Panc1 (cell line): ENCODE measurements around the gene HES5. TPM values are rescaled to one million over a fixed set of nuclear protein-coding genes. Genes with fewer than 3 reads are reported as not detected.

Experiments
- ATAC-seq: fragments of 200-7000 bp; cut with Tn5 transposase; 2 replicates; pipeline ENCODE4 v1.9.1; 2020; ENCODE audit warnings: mild to moderate bottlenecking, moderate library complexity
- BruUV-seq: library from RNA; stranded (reverse); fragments of 400-500 nt; replicated peaks from 2 replicates; lab custom pipeline; 2021; lab: Mats Ljungman, UMichigan
- CTCF ChIA-PET: fragments of 300-600 bp; sonication (Branson Sonifier 250); formaldehyde crosslinking; loops from one replicate; lab custom pipeline; 2022; ENCODE audit warnings: antibody characterized with exemption; lab: Charles Lee
- POLR2A ChIA-PET: fragments of 300-600 bp; sonication (Branson Sonifier 250); formaldehyde crosslinking; loops from one replicate; lab custom pipeline; 2022; ENCODE audit warnings: antibody characterized with exemption; lab: Charles Lee
- DNase-seq: peaks from one replicate; pipeline ENCODE4 v3.0.0-alpha.2; 2010; ENCODE audit warnings: low read depth, low spot score
- H3K27ac ChIP-seq: 2 replicates; pipeline ENCODE4 v1.5.1; 2011; ENCODE audit warnings: mild to moderate bottlenecking, low read length, inconsistent platforms
- H3K27me3 ChIP-seq: fragments of 200-500 bp; sonication (Bioruptor generic); 2 replicates; pipeline ENCODE4 v1.6.0; 2014; ENCODE audit warnings: low read length, inconsistent platforms; ENCODE audit not compliant: control insufficient read depth, insufficient read depth
- H3K36me3 ChIP-seq: fragments of 200-500 bp; sonication (Bioruptor generic); 2 replicates; pipeline ENCODE4 v1.5.1; 2014; ENCODE audit warnings: inconsistent platforms, mild to moderate bottlenecking, low read length, moderate library complexity; ENCODE audit not compliant: control insufficient read depth, insufficient read depth
- H3K4me1 ChIP-seq: 2 replicates; pipeline ENCODE4 v1.5.1; 2011; ENCODE audit warnings: inconsistent platforms, mild to moderate bottlenecking, low read length, moderate library complexity; ENCODE audit not compliant: control insufficient read depth, insufficient read depth
- H3K4me3 ChIP-seq, 2 experiments: 2 replicates each; pipeline ENCODE4 v1.5.1; 2011 to 2012; ENCODE audit warnings: low read depth in 2 of 2, low read length in 2 of 2, mild to moderate bottlenecking in 2 of 2, inconsistent platforms in 1 of 2, moderate library complexity in 1 of 2
- H3K9me3 ChIP-seq: fragments of 200-500 bp; sonication (Bioruptor generic); 2 replicates; pipeline ENCODE4 v1.5.1; 2014; ENCODE audit warnings: low read depth, mild to moderate bottlenecking, inconsistent platforms, low read length, moderate library complexity; ENCODE audit not compliant: control insufficient read depth, insufficient read depth
- POLR2AphosphoS5 ChIP-seq: IDR thresholded peaks from 2 replicates; pipeline ENCODE4 v1.6.1; 2012; ENCODE audit warnings: mild to moderate bottlenecking, low read depth, low read length, moderate library complexity
- REST ChIP-seq, 2 experiments: IDR thresholded peaks; 2 replicates each; pipeline ENCODE4 v1.6.1; 2011 to 2012; ENCODE audit warnings: low read depth in 2 of 2, control low read depth in 1 of 2, low read length in 1 of 2, mild to moderate bottlenecking in 1 of 2, moderate library complexity in 1 of 2; ENCODE audit not compliant: insufficient read depth in 1 of 2
- SIN3A ChIP-seq: IDR thresholded peaks from 2 replicates; pipeline ENCODE4 v1.6.1; 2012; ENCODE audit warnings: low read depth, mild to moderate bottlenecking, low read length, moderate library complexity, borderline replicate concordance; ENCODE audit not compliant: insufficient read depth
- TCF7L2 ChIP-seq: IDR thresholded peaks from 2 replicates; pipeline ENCODE4 v1.6.1; 2011; ENCODE audit warnings: mild to moderate bottlenecking, low read depth, low read length, inconsistent platforms
- in situ Hi-C: cut with HindIII; loops from 2 replicates; pipeline ENCODE4 v1.10.0; 2016; ENCODE audit warnings: low sequenced_read_pairs, low pct_unique_long_range_greater_than_20kb
- intact Hi-C: fragments of 100-400 bp; cut with micrococcal nuclease; formaldehyde crosslinking; loops from one replicate; pipeline ENCODE4 v1.10.0; 2022; ENCODE audit not compliant: unreplicated experiment
- total RNA-seq: library from RNA; stranded (reverse); gene quantifications from one replicate; pipeline ENCODE4 v1.2.1, GENCODE V29; 2021; ENCODE audit not compliant: unreplicated experiment
- TF ChIP-seq, protein P1 (sequence below): fragments of 450-650 bp; IDR thresholded peaks from 2 replicates; pipeline ENCODE4 v1.5.1; 2017; ENCODE audit warnings: mild to moderate bottlenecking

The HES5 gene
- total RNA-seq, 1 experiment from 2014 or later: not detected

DNA sequence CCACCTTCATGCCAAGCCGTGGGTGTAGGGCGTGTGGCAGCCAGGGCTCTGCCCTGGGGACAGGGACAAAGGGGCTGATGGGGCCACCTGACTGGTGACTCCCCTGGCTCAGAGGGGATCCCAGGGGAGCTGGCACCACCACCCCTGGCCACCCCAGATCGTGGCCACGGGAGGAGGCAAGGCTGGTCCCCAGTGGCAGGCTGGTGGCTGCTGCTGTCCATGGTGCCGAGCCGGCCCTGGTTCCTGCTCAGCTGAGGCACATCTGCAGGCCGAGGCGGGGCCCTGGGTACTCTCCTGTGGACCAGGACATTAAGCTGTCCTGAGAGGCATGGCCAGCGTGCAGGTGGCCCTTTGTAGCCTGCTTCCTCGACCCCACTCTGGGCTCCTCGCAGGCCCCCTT lies 47.5 kb downstream of the HES5 start:
- H3K27ac ChIP-seq: no peak overlapping the region
- POLR2A ChIA-PET: no interaction called here

DNA sequence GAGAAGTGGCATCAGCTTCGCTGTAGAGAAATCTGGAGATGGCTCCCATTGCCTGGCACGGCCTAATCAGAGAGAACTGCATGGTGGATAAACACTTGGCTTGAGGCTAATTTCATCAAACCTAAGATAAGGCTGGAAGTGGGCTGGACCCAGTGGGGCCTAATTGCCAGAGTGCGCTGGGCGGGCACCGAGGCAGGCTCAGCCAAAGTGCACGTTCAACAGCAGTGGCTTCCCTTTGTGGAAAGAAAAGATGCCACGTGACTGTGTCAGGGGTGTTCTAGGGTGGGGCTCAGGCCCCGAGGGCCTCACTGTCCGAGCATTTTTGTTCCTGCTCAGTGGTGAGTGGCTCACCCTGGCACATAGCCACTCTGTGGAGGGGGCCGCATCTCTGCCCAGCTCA lies 48.2 kb downstream of the HES5 start:
- Histone ChIP-seq H3K36me3 (no peaks in the 10 kb centered on the region), H3K27me3 (no peaks in the 10 kb centered on the region), H3K27ac (0 out of 2 replicates have a peak overlapping the region, but pooled peaks have one; percentile 7), H3K4me3 (no peak overlapping the region), H3K9me3 (no peaks in the 10 kb centered on the region), H3K4me1 (peaks cover 49% of the 10 kb centered on the region)
- in situ Hi-C loops: no loop called here
- DNase-seq (no peak), ATAC-seq (0 out of 2 replicates have a peak, but pooled peaks have one; percentile 7)
- TF ChIP-seq POLR2AphosphoS5: no peak
- CTCF ChIA-PET: interaction anchor here (1.5 kb wide), 1 partner anchor 51 kb away, joined by 3 read pairs; no protein-coding TSS in a partner anchor
- intact Hi-C loops: no loop called here
- POLR2A ChIA-PET: no interaction called here
- no TSS peak for BruUV-seq

More for the DNA sequence above, 47.5 kb downstream of the HES5 start:
- Histone ChIP-seq H3K4me1 (peaks cover 42% of the 10 kb centered on the region), H3K27me3 (no peaks in the 10 kb centered on the region), H3K4me3 (no peak overlapping the region), H3K9me3 (no peaks in the 10 kb centered on the region), H3K36me3 (no peaks in the 10 kb centered on the region)
- CTCF ChIA-PET: no interaction called here
- DNase-seq: no peak
- ATAC-seq: 0 out of 2 replicates have a peak, but pooled peaks have one; percentile 18
- TF ChIP-seq REST (IDR thresholded peaks at IDR 0.05; ENCODE audit: insufficient read depth in 1 of 2, low read depth in 2 of 2, low read length in 1 of 2) (peak; percentile 97 to 99), TCF7L2 (no peak)
- no TSS peak for BruUV-seq
- in situ Hi-C loops: no loop called here
- intact Hi-C loops: no loop called here

DNA sequence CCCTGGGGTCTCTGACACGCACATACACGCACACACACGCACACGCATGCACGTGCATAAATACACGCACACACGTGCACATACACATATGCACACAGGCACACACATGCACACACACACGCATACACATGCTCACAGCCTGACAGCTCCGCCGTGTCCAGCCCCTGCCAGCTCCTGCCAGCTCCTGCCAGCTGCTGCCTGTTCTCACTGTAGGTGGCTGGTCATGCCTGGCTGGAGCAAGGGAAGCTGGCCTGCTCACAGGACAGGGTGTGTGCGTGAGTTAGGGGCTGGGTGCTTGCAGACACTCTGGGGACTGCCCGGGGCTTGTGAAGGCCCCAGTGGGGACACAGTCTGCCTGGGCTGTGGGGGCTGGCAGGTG lies 49.1 kb downstream of the HES5 start:
- Histone ChIP-seq H3K27me3 (no peaks in the 10 kb centered on the region), H3K27ac (no peak overlapping the region; the same call in 1 of the 2 replicates), H3K9me3 (no peaks in the 10 kb centered on the region), H3K36me3 (no peaks in the 10 kb centered on the region), H3K4me1 (peaks cover 58% of the 10 kb centered on the region), H3K4me3 (no peak overlapping the region)
- in situ Hi-C loops: no loop called here
- peak; percentile 22; the same call in 1 of the 2 replicates for ATAC-seq
- CTCF ChIA-PET: interaction anchor here (1.5 kb wide), 1 partner anchor 50 kb away, joined by 3 read pairs; no protein-coding TSS in a partner anchor
- no peak for TF ChIP-seq TCF7L2
- TF ChIP-seq, protein P1, sequence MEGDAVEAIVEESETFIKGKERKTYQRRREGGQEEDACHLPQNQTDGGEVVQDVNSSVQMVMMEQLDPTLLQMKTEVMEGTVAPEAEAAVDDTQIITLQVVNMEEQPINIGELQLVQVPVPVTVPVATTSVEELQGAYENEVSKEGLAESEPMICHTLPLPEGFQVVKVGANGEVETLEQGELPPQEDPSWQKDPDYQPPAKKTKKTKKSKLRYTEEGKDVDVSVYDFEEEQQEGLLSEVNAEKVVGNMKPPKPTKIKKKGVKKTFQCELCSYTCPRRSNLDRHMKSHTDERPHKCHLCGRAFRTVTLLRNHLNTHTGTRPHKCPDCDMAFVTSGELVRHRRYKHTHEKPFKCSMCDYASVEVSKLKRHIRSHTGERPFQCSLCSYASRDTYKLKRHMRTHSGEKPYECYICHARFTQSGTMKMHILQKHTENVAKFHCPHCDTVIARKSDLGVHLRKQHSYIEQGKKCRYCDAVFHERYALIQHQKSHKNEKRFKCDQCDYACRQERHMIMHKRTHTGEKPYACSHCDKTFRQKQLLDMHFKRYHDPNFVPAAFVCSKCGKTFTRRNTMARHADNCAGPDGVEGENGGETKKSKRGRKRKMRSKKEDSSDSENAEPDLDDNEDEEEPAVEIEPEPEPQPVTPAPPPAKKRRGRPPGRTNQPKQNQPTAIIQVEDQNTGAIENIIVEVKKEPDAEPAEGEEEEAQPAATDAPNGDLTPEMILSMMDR: no peak
- TF ChIP-seq SIN3A: no peak
- TF ChIP-seq REST (IDR thresholded peaks at IDR 0.05; ENCODE audit: insufficient read depth in 1 of 2, low read depth in 2 of 2, low read length in 1 of 2): no peak
- no peak for TF ChIP-seq POLR2AphosphoS5
- intact Hi-C loops: no loop called here
- BruUV-seq: no TSS peak
- POLR2A ChIA-PET: no interaction called here
- DNase-seq: no peak
